Measurements from ENCODE around the gene CLDND2. TPM values are rescaled to one million over a fixed set of nuclear protein-coding genes. Genes with fewer than 3 reads are reported as not detected.
A peak's percentile ranks its signal among the peaks of the same experiment; 100 is the strongest.

CLDND2 gene, protein sequence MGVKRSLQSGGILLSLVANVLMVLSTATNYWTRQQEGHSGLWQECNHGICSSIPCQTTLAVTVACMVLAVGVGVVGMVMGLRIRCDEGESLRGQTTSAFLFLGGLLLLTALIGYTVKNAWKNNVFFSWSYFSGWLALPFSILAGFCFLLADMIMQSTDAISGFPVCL
- total RNA-seq (2021; fragmentation: NEBNext Ultra II Directional; extraction: Animal tissue kit (Norgen Biotek cat#: 25700)), result 0.56 and 1.0 TPM in 2 replicates
- polyA plus RNA-seq (2011; rRNA removed), result 0.21 TPM in 1 of 2 replicates, not detected in the other
- polyA plus RNA-seq (2011; cell fraction: cytosol; rRNA removed), result 0.26 TPM
- polyA plus RNA-seq (2011; cell fraction: nucleus; rRNA removed), result 1.2 TPM
- 1.4 to 2.7 TPM (median 1.7 TPM) in 4 replicates for polyA plus RNA-seq (2012, experiment 1 of 2)
- not detected for polyA plus RNA-seq (2012, experiment 2 of 2)
- 6.6 TPM for polyA plus RNA-seq (2013, experiment 1 of 2)
- polyA plus RNA-seq (2013, experiment 2 of 2), result 4.6 TPM
- not detected in 2 replicates for polyA minus RNA-seq (2011; rRNA and poly(A)+ RNA removed)
- polyA minus RNA-seq (2011; cell fraction: cytosol; rRNA and poly(A)+ RNA removed), result not detected
- polyA minus RNA-seq (2011; cell fraction: nucleus; rRNA and poly(A)+ RNA removed), result not detected
- long read RNA-seq, experiment 1, result 0 reads
- long read RNA-seq, experiment 2, result 0 reads

DNA sequence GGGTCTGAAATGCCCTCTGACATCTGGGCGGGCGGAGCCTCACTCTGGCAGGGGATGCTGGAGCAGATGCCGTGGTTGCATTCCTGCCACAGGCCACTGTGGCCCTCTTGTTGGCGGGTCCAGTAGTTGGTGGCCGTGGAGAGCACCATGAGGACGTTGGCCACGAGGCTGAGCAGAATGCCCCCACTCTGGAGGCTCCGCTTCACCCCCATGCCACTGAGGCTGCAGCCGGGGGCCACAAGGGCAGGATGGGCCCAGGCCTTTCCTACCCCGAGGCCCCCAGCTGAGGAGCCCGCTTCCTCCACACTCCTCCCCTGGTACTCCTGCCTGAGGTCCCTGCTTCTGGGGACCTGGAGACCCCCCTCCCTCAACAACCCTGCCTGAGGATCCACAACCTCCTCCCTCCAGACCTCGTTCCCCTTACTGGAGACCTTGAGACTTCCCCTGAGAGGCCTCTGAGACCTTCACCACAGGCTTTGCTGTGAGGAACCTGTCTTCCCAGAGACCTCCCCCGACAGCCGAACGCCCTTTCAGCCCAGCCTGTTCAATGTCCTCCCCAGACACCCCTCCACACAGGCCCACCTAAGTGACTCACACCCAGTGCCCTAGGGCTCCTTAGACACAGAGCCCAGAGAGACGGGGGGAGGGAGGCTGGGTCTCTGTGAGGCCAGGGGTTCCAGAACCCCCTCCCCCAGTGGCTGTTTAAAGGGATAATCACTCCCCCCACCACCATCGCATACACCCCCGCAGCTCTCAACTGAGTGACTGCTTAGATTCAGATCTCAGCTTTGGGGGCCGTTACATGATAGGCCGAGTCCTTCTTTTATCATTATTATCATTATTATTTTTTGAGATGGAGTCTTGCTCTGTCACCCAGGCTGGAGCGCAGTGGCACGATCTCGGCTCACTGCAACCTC lies at the start of gene CLDND2:
Gene CLDND2 (minus strand): TSS at position 638 of the 917 bp plus-strand sequence. CDS start 426 bp downstream, at position 212.
- H3K27me3 ChIP-seq (replicated peaks in 1 of 4; ENCODE audit: control insufficient read depth in 3 of 4, extremely low read depth in 1 of 4, insufficient read depth in 3 of 4, low read length in 3 of 4), result no peaks in the 10 kb centered on the region; a peak in 2 of 7 replicates
- no peak within 1 kb of the TSS for H3K14ac ChIP-seq (ENCODE audit: insufficient read length)
- peak within 1 kb of the TSS; percentile 99; the same call in 1 of the 2 replicates for H2BK15ac ChIP-seq (ENCODE audit: low read length)
- H3K4me1 ChIP-seq (replicated peaks in 1 of 4; ENCODE audit: control insufficient read depth in 3 of 4, insufficient read depth in 4 of 4, low read length in 3 of 4), result peaks cover 0 to 18% (median 11%) of the 10 kb centered on the region in 4 experiments; a peak in 6 of 7 replicates
- H3K18ac ChIP-seq (ENCODE audit: extremely low read depth, low read length), result peak within 1 kb of the TSS; percentile 98
- H3K9me3 ChIP-seq (ENCODE audit: insufficient read depth in 2 of 2, low read depth in 1 of 2, low read length in 1 of 2), result no peaks in the 10 kb centered on the region
- DNase-seq (ENCODE audit: low read depth in 1 of 2, low spot score in 2 of 2) (peak in 1 of 2 experiments; percentile 48), FAIRE-seq (no peak)
- no peaks in the 10 kb centered on the region for H3K79me1 ChIP-seq (ENCODE audit: low read depth, low read length)
- no peaks in the 10 kb centered on the region for H3K36me3 ChIP-seq (ENCODE audit: control insufficient read depth in 2 of 4, insufficient read depth in 4 of 4, low read length in 3 of 4)
- no peaks in the 10 kb centered on the region for H3K79me2 ChIP-seq (ENCODE audit: control insufficient read depth in 1 of 2, insufficient read depth in 2 of 2, low read length in 2 of 2)
- peak within 1 kb of the TSS; percentile 99 for H4K5ac ChIP-seq (ENCODE audit: insufficient read length, low read depth, low read length)
- H2BK120ac ChIP-seq (replicated peaks; ENCODE audit: low read depth, low read length), result peak within 1 kb of the TSS; percentile 72
- no peak within 1 kb of the TSS for H2BK20ac ChIP-seq (ENCODE audit: low read length)
- H3K56ac ChIP-seq (replicated peaks; ENCODE audit: insufficient read length, low read depth, low read length), result peak within 1 kb of the TSS; percentile 67
- ChIA-PET CTCF (ENCODE audit: partially characterized antibody) (interaction anchor here (0.7 to 2.3 kb wide), 10 partner anchors 14 to 210 kb away, joined by 3 to 7 read pairs (median 4); partner anchors contain the start of genes LIM2, SIGLEC10 and VSIG10L), POLR2A (ENCODE audit: partially characterized antibody) (interaction anchor here (0.6 to 1.8 kb wide), 15 partner anchors 8 to 608 kb away, joined by 3 to 9 read pairs (median 4); partner anchors contain the start of genes C19orf84, LIM2 and VSIG10L)
- no peaks in the 10 kb centered on the region for H4K20me1 ChIP-seq (replicated peaks in 1 of 2; ENCODE audit: control insufficient read depth in 1 of 2, insufficient read depth in 2 of 2, low read length in 2 of 2)
- peak within 1 kb of the TSS; percentile 75 to 87 for H3K4me2 ChIP-seq (ENCODE audit: insufficient read depth in 1 of 2, low read depth in 2 of 2, low read length in 2 of 2)
- peak within 1 kb of the TSS in 3 of 4 experiments; percentile 35 to 62 (median 56); a peak in 5 of 7 replicates for H3K9ac ChIP-seq (replicated peaks in 1 of 4; ENCODE audit: extremely low read depth in 1 of 4, low read depth in 3 of 4, low read length in 3 of 4)
- peak within 1 kb of the TSS; percentile 50; the same call in 1 of the 2 replicates for H3K27ac ChIP-seq (ENCODE audit: low read depth, low read length)
- H2BK5ac ChIP-seq (ENCODE audit: low read depth, low read length), result peak within 1 kb of the TSS; percentile 99
- H4K8ac ChIP-seq (ENCODE audit: extremely low read depth, insufficient read depth, low read length), result peak within 1 kb of the TSS; percentile 93
- H4K91ac ChIP-seq (replicated peaks; ENCODE audit: insufficient read length, low read length), result peak within 1 kb of the TSS; percentile 100
- H3K4ac ChIP-seq (replicated peaks; ENCODE audit: insufficient read length, low read depth, low read length), result peak within 1 kb of the TSS; percentile 93
- peak within 1 kb of the TSS; percentile 95; the same call in 1 of the 2 replicates for H2AFZ ChIP-seq (ENCODE audit: low read length)
- peak within 1 kb of the TSS; percentile 68 to 97 (median 84) for H3K4me3 ChIP-seq (ENCODE audit: extremely low read depth in 1 of 4, insufficient read depth in 2 of 4, low read depth in 3 of 4, low read length in 4 of 4)
- WGBS, 2 experiments (ENCODE audit: extremely low coverage in 1 of 2, insufficient coverage in 1 of 2, insufficient read length in 1 of 2, insufficient replicate concordance in 2 of 2, low coverage in 1 of 2, low lambda C conversion rate in 2 of 2, missing lambda C conversion rate in 1 of 2), result 83% methylated on average over 19 of the region's 23 CpGs; no CpG with 5 or more reads in 1 of the 2 experiments
- peak within 1 kb of the TSS; percentile 48; the same call in 1 of the 2 replicates for H2AK5ac ChIP-seq (ENCODE audit: low read depth, low read length)
- H3K23me2 ChIP-seq (ENCODE audit: low read depth, low read length), result peaks cover 18% of the 10 kb centered on the region
- H2BK12ac ChIP-seq (ENCODE audit: low read depth, low read length), result no peak within 1 kb of the TSS
- no peak within 1 kb of the TSS for H3K23ac ChIP-seq (ENCODE audit: insufficient read length)
- TF ChIP-seq EZH2 (IDR thresholded peaks at IDR 0.05; ENCODE audit: low read depth, low read length, severe bottlenecking) (no peak), MAFK (IDR thresholded peaks at IDR 0.05; ENCODE audit: low read depth, low read length) (no peak), GTF2F1 (IDR thresholded peaks at IDR 0.05; ENCODE audit: borderline replicate concordance, low read depth, low read length) (no peak), CTBP2 (IDR thresholded peaks at IDR 0.05; ENCODE audit: borderline replicate concordance, insufficient read depth, insufficient read length, low read length) (no peak)
- TF ChIP-seq, protein P1, sequence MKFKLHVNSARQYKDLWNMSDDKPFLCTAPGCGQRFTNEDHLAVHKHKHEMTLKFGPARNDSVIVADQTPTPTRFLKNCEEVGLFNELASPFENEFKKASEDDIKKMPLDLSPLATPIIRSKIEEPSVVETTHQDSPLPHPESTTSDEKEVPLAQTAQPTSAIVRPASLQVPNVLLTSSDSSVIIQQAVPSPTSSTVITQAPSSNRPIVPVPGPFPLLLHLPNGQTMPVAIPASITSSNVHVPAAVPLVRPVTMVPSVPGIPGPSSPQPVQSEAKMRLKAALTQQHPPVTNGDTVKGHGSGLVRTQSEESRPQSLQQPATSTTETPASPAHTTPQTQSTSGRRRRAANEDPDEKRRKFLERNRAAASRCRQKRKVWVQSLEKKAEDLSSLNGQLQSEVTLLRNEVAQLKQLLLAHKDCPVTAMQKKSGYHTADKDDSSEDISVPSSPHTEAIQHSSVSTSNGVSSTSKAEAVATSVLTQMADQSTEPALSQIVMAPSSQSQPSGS (IDR thresholded peaks at IDR 0.05; ENCODE audit: low read length), result no peak

All from H1 (cell line).